ENCODE data around the gene TOM1.

Gene TOM1

DNA sequence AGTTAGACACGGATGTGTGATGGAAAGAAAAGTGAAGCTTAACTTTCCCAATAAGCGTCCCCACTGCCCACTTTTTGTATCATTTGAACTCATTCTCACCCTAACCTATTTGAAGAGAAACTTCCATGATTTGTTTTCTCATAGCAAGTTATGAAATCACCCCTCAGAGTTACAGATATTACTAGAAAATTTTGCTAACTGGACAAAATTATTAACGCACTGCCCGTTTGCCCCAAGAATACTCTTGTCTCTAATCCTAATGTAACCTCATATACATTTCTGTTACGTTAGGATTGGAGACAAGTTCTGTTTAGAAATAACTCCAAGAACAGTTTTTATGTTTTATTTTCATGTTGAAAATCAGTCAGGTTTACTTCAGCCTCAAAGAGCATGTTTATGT is 25.5 kb downstream of the TOM1 start:
- TF ChIP-seq, protein P1, sequence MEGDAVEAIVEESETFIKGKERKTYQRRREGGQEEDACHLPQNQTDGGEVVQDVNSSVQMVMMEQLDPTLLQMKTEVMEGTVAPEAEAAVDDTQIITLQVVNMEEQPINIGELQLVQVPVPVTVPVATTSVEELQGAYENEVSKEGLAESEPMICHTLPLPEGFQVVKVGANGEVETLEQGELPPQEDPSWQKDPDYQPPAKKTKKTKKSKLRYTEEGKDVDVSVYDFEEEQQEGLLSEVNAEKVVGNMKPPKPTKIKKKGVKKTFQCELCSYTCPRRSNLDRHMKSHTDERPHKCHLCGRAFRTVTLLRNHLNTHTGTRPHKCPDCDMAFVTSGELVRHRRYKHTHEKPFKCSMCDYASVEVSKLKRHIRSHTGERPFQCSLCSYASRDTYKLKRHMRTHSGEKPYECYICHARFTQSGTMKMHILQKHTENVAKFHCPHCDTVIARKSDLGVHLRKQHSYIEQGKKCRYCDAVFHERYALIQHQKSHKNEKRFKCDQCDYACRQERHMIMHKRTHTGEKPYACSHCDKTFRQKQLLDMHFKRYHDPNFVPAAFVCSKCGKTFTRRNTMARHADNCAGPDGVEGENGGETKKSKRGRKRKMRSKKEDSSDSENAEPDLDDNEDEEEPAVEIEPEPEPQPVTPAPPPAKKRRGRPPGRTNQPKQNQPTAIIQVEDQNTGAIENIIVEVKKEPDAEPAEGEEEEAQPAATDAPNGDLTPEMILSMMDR (IDR thresholded peaks at IDR 0.05) = no peak
- TF ChIP-seq ZFX (IDR thresholded peaks at IDR 0.05; ENCODE audit: borderline replicate concordance) = no peak
- H3K27ac ChIP-seq = no peak overlapping the region

DNA sequence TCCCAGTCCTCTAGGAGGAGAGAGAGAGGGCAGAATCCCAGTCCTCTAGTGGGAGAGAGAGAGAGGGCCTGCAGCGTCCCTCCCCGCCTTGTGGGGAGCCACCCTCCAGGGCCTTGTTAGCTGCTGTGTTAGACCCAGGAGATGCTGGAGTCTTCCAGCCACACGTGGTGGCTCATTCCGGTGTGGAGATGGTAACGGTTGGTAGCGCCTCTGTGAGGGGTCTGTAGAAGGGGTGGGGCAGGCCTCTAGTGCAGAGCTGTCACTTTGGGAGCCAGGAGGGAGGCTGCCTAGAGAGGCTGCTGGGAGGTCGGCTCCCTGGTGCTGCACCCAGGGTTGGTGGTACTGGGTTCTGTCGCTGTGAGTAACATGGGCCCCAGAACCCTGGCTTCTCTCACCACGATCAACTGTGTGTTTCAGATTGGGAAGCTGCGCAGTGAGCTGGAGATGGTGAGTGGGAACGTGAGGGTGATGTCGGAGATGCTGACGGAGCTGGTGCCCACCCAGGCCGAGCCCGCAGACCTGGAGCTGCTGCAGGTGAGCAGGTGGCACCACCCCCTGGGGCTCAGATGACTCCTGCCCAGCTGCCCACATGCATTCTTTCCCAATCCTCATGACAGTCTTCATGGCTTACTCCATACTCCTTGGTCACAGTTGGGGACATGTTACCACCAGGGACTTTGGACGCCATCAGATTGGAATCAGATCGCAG is 27.3 kb downstream of the TOM1 start:
- TF ChIP-seq, protein P1 (IDR thresholded peaks at IDR 0.05) = no peak
- no peak for TF ChIP-seq ZFX (IDR thresholded peaks at IDR 0.05; ENCODE audit: borderline replicate concordance)
- no peak overlapping the region for H3K27ac ChIP-seq

DNA sequence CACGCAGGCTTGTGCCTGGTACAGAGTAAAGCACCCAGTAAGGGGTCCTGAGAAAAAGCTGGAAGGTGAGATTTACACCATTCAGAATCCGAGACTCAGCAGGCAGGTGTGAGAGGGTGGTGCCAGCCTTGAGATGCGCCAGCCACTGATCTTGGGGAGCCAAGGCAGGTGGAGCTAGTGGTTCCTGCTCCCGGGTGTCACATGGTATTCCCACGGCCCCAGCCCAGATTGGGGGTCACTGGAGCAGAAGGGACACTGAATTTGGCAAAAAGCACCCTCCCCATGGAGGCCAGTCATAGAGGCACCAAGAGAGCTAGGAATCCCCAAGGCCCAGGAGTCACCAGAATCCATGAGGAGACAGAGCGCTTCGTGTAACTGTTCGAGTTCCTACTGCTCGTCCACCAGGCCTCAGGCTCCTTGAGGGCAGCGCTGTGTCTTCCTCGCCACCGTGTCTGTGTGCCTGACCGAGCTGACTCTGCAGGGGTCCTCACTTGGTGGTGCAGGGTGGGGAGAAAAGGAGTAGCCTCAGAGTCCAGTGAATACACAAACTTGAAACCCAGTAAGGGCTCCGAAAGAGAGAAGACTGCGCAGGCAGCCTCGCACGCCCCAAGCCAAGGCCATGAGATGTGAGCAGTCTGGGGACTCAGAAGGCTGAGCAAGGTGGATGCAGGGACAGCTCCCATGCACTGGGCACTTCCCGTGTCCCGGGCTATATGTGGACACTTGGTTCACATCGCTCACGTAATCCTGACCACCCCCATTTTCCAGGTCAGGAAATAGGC is 28.2 kb downstream of the TOM1 start:
- TF ChIP-seq, protein P1 (IDR thresholded peaks at IDR 0.05) = no peak
- no peak for TF ChIP-seq ZFX (IDR thresholded peaks at IDR 0.05; ENCODE audit: borderline replicate concordance)
- H3K27ac ChIP-seq = no peak overlapping the region

DNA sequence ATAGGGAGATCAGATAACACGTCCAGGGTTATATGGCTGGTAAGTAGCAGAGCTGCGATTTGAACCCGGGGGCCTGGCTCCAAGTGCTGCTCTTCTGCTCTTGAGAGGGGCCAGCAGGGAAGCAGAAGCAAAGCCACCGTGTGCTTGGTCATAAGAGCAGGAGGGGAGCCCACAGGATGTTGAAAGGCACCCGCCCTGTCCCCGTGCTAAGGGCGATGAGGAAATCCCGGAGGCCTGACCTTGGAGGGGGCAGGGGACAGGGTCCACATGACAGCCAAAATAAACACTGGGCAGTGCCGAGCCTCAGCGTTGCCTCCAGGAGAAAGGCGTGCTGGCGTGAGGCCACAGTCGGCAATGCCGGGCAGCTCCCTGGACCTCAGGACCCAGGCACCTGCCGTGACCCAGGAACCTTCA is 28.8 kb downstream of the TOM1 start:
- H3K27ac ChIP-seq = no peak overlapping the region
- TF ChIP-seq, protein P1 (IDR thresholded peaks at IDR 0.05) = no peak
- TF ChIP-seq ZFX (IDR thresholded peaks at IDR 0.05; ENCODE audit: borderline replicate concordance) = no peak

DNA sequence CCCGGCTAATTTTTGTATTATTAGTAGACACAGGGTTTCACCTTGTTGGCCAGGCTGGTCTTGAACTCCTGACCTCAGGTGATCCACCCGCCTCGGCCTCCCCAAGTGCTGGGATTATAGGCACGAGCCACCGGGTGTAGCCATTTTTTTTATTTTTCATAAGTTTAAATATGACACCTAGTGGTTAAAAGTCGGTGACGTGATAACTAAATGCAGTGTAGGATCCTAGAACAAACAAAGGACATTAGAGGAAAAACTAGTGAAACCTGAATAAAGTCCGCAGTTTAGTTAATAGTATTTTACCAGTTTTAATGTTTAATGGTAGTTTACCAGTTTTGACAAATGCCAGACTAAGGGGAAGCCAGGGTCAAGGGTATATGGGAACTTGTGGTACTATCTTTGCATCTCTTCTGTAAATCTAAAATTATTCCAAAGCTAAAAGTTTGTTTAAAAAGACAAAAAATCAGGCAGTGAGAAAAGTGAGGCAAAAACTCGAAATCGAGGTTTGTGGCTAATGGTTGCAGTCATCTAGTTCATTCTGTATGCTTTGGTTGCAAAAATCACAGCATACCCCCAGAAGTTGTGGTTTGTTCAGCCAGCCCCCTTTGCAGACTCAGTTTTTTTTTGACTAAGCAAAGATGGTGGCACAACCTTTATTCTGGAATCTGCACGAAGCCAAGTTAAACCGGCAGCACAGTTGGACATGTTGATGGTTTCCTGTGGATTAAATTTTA is 29.6 kb downstream of the TOM1 start:
- TF ChIP-seq ZFX (IDR thresholded peaks at IDR 0.05; ENCODE audit: borderline replicate concordance) = no peak
- TF ChIP-seq, protein P1 (IDR thresholded peaks at IDR 0.05) = peak; percentile 11; the same call in 1 of the 2 replicates
- no peak overlapping the region for H3K27ac ChIP-seq

DNA sequence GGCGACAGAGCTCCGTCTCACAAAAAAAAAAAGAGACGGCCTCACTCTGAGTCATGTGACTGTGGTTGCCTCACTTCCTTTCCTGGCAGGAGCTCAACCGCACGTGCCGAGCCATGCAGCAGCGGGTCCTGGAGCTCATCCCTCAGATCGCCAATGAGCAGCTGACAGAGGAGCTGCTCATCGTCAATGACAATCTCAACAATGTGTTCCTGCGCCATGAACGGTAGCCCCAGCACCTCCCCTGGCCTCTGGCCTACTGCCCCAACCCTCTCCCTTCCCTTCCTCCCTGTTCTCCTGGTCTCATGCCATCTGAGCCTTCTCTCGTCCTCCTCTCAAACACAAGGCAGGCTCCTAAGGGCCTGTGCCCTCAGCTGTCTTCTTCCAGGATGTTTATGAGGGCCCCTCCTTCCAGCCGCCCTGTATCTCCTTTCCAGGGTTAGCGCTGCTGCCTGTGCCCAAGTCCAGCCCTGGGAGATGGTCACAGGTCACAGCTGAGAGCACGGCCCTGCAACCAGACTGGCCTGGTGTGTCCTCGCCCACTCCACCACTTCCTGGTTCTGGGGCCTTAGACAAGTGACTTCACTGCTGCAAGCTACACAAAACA is 30.7 kb downstream of the TOM1 start:
- H3K27ac ChIP-seq = no peak overlapping the region
- TF ChIP-seq, protein P1 (IDR thresholded peaks at IDR 0.05) = no peak
- no peak for TF ChIP-seq ZFX (IDR thresholded peaks at IDR 0.05; ENCODE audit: borderline replicate concordance)

All from 22Rv1 (cell line).